ENCODE measurements around the gene CD80.

GRCh38 chr3:119562307-119562961 is 3.0 kb upstream of the CD80 start:
- TF ChIP-seq CTCF (IDR thresholded peaks at IDR 0.05): no peak
- TF ChIP-seq POLR2A (IDR thresholded peaks at IDR 0.05): no peak
